Liver (tissue), 9 donors: ENCODE measurements around the gene DCXR. TPM values are rescaled to one million over a fixed set of nuclear protein-coding genes. Genes with fewer than 3 reads are reported as not detected.

Experiments used
- DNase-seq: peaks from one replicate; pipeline ENCODE4 v3.0.0-alpha.2; 2017; ENCODE audit warnings: low spot score
- H3K27ac ChIP-seq, 2 donors: one replicate each; pipeline ENCODE4 v1.7.0; 2013; ENCODE audit warnings: inconsistent platforms in 2 of 2, low read length in 2 of 2, control low read depth in 1 of 2, low read depth in 1 of 2, mild to moderate bottlenecking in 1 of 2
- H3K27me3 ChIP-seq, 4 donors: one replicate each; pipeline versions ENCODE4 v1.6.1 to v1.7.0; 2013; ENCODE audit warnings: low read length in 3 of 4, inconsistent platforms in 1 of 4, mild to moderate bottlenecking in 1 of 4, moderate library complexity in 1 of 4; ENCODE audit not compliant: control insufficient read depth in 4 of 4, insufficient read depth in 4 of 4
- H3K36me3 ChIP-seq, 4 donors: one replicate each; pipeline versions ENCODE4 v1.6.1 to v1.7.0; 2013; ENCODE audit warnings: low read length in 3 of 4, mild to moderate bottlenecking in 3 of 4, low read depth in 1 of 4, moderate library complexity in 1 of 4; ENCODE audit not compliant: control insufficient read depth in 4 of 4, insufficient read depth in 3 of 4
- H3K4me1 ChIP-seq, 4 donors: one replicate each; pipeline versions ENCODE4 v1.6.1 to v1.7.0; 2013; ENCODE audit warnings: low read length in 3 of 4, mild to moderate bottlenecking in 3 of 4, moderate library complexity in 1 of 4; ENCODE audit not compliant: control insufficient read depth in 4 of 4, insufficient read depth in 4 of 4
- H3K4me3 ChIP-seq, 3 donors: one replicate each; pipeline versions ENCODE4 v1.6.1 to v1.7.0; 2013; ENCODE audit warnings: low read length in 3 of 3, control low read depth in 1 of 3, low read depth in 1 of 3, mild to moderate bottlenecking in 1 of 3
- H3K9ac ChIP-seq, 2 donors: one replicate each; pipeline ENCODE4 v1.7.0; 2013; ENCODE audit warnings: low read length in 2 of 2, mild to moderate bottlenecking in 2 of 2, moderate library complexity in 2 of 2, control low read depth in 1 of 2, low read depth in 1 of 2
- H3K9me3 ChIP-seq, 4 donors: one replicate each; pipeline versions ENCODE4 v1.6.1 to v1.7.0; 2013; ENCODE audit warnings: low read length in 3 of 4; ENCODE audit not compliant: control insufficient read depth in 4 of 4
- EGR1 ChIP-seq, 2 donors: IDR thresholded peaks; 2 replicates each; pipeline ENCODE4 v1.6.1; 2016 to 2018; ENCODE audit warnings: antibody characterized with exemption in 2 of 2, low read depth in 2 of 2
- FOXA1 ChIP-seq: IDR thresholded peaks from 2 replicates; pipeline ENCODE4 v1.6.1; 2016; ENCODE audit warnings: antibody characterized with exemption
- FOXA2 ChIP-seq: IDR thresholded peaks from 2 replicates; pipeline ENCODE4 v1.6.1; 2016; ENCODE audit warnings: antibody characterized with exemption
- GABPA ChIP-seq, 2 donors: IDR thresholded peaks in 1 of 2; conservative IDR thresholded peaks in 1 of 2; 2 replicates each; pipeline ENCODE4 v1.6.1; 2016; ENCODE audit warnings: antibody characterized with exemption in 2 of 2, mild to moderate bottlenecking in 1 of 2, moderate library complexity in 1 of 2
- HNF4A ChIP-seq, 2 donors: conservative IDR thresholded peaks; 2 replicates each; pipeline ENCODE4 v1.6.1; 2016; ENCODE audit warnings: antibody characterized with exemption in 2 of 2, mild to moderate bottlenecking in 2 of 2
- HNF4G ChIP-seq: IDR thresholded peaks from 2 replicates; pipeline ENCODE4 v1.6.1; 2016; ENCODE audit warnings: antibody characterized with exemption
- JUND ChIP-seq, 2 donors: IDR thresholded peaks; 2 replicates each; pipeline ENCODE4 v1.6.1; 2016; ENCODE audit warnings: antibody characterized with exemption in 2 of 2
- NR2F2 ChIP-seq: IDR thresholded peaks from 2 replicates; pipeline ENCODE4 v1.6.1; 2016; ENCODE audit warnings: antibody characterized with exemption
- RAD21 ChIP-seq, 2 donors: IDR thresholded peaks; 2 replicates each; pipeline ENCODE4 v1.6.1; 2016; ENCODE audit warnings: antibody characterized with exemption in 2 of 2, mild to moderate bottlenecking in 2 of 2
- RXRA ChIP-seq, 2 donors: IDR thresholded peaks; 2 replicates each; pipeline ENCODE4 v1.6.1; 2017 to 2018; ENCODE audit warnings: antibody characterized with exemption in 2 of 2, mild to moderate bottlenecking in 1 of 2
- SP1 ChIP-seq: IDR thresholded peaks from 2 replicates; pipeline ENCODE4 v1.6.1; 2018; ENCODE audit warnings: antibody characterized with exemption, mild to moderate bottlenecking
- TAF1 ChIP-seq: conservative IDR thresholded peaks from 2 replicates; pipeline ENCODE4 v1.6.1; 2016; ENCODE audit warnings: antibody characterized with exemption, mild to moderate bottlenecking
- YY1 ChIP-seq: IDR thresholded peaks from 2 replicates; pipeline ENCODE4 v1.6.1; 2016; ENCODE audit warnings: antibody characterized with exemption, mild to moderate bottlenecking
- WGBS: extraction: QIAGEN DNeasy Blood & Tissue Kit; methylation state at CpG from one replicate; pipeline ENCODE4 v1.1.7; 2013; 5-methylcytosine and 5-hydroxymethylcytosine counted together
- polyA plus RNA-seq, 2 donors: library from polyadenylated mRNA; stranded (reverse) in 1 of 2; unstranded in 1 of 2; fragments of 200-250 nt in 1 of 2; fragments of >200 nt in 1 of 2; fragmentation: Nextera tagmentation in 1 of 2; extraction: Ambion mirVana in 1 of 2; gene quantifications; one replicate each; pipeline versions ENCODE4 v1.2.1 to v1.2.3, GENCODE V29; 2013 to 2015
- total RNA-seq, 2 donors: library from RNA; depleted of rRNA; stranded (reverse); fragments of >200 nt; gene quantifications; one replicate each; pipeline ENCODE4 v1.2.3, GENCODE V29; 2014
- TF ChIP-seq, protein P1 (sequence below): IDR thresholded peaks from 2 replicates; pipeline ENCODE4 v1.6.1; 2016; ENCODE audit warnings: antibody characterized with exemption
- TF ChIP-seq, protein P2 (sequence below): IDR thresholded peaks from 2 replicates; pipeline ENCODE4 v1.6.1; 2016; ENCODE audit warnings: antibody characterized with exemption, mild to moderate bottlenecking
- TF ChIP-seq, protein P3 (sequence below): IDR thresholded peaks from 2 replicates; pipeline ENCODE4 v1.6.1; 2016; ENCODE audit warnings: antibody characterized with exemption
- TF ChIP-seq, protein P4 (sequence below): fragments of 150-350 bp; IDR thresholded peaks from 2 replicates; pipeline ENCODE4 v1.5.1; 2017; ENCODE audit warnings: improper control_type of control experiment, low read depth, low read length; ENCODE audit not compliant: missing input control
- TF ChIP-seq, protein P5 (sequence below): IDR thresholded peaks from 2 replicates; pipeline ENCODE4 v1.6.1; 2016; ENCODE audit warnings: antibody characterized with exemption
- donor health status: healthy.
- donor health status: healthy.
- donor health status: healthy.
- donor health status: healthy.
- donor health status: healthy.

The DCXR gene
- total and polyA plus RNA-seq, 4 donors: 58.6 to 1,190 (median 585) TPM

DNA sequence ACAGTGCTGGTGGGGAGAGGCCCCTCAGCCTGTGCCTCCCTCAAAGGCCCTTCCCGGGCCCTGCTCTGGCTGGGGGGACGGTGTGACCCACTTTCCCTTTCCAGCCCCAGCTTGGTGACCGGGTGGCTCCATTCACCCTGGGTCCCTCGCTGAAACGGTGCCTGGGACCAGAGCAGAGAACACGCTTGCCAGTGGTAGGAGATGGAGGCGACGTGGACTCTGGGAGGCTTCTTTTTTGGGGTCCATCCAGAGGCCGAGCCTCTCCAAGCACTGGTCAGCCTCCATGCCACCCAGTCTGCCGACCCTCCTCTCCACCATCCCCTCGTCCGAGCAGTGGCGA is 22.6 kb downstream of the DCXR start:
- Histone ChIP-seq H3K27me3 (no peaks in the 10 kb centered on the region), H3K4me1 (peaks cover 0 to 8% (median 1%) of the 10 kb centered on the region in 4 donors), H3K36me3 (peaks cover 0 to 7% (median 3%) of the 10 kb centered on the region in 4 donors), H3K4me3 (no peak overlapping the region), H3K9ac (no peak overlapping the region), H3K27ac (no peak overlapping the region), H3K9me3 (no peaks in the 10 kb centered on the region)
- TF ChIP-seq, protein P1, sequence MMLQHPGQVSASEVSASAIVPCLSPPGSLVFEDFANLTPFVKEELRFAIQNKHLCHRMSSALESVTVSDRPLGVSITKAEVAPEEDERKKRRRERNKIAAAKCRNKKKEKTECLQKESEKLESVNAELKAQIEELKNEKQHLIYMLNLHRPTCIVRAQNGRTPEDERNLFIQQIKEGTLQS: no peak
- no peak for TF ChIP-seq FOXA2
- no peak for TF ChIP-seq RXRA (IDR thresholded peaks at IDR 0.05)
- no peak for TF ChIP-seq FOXA1
- TF ChIP-seq JUND (IDR thresholded peaks at IDR 0.05): no peak
- no peak for TF ChIP-seq EGR1 (IDR thresholded peaks at IDR 0.05; ENCODE audit: low read depth in 2 of 2)
- TF ChIP-seq YY1: no peak
- TF ChIP-seq NR2F2: no peak
- TF ChIP-seq SP1: no peak
- no peak for TF ChIP-seq TAF1
- TF ChIP-seq, protein P2, sequence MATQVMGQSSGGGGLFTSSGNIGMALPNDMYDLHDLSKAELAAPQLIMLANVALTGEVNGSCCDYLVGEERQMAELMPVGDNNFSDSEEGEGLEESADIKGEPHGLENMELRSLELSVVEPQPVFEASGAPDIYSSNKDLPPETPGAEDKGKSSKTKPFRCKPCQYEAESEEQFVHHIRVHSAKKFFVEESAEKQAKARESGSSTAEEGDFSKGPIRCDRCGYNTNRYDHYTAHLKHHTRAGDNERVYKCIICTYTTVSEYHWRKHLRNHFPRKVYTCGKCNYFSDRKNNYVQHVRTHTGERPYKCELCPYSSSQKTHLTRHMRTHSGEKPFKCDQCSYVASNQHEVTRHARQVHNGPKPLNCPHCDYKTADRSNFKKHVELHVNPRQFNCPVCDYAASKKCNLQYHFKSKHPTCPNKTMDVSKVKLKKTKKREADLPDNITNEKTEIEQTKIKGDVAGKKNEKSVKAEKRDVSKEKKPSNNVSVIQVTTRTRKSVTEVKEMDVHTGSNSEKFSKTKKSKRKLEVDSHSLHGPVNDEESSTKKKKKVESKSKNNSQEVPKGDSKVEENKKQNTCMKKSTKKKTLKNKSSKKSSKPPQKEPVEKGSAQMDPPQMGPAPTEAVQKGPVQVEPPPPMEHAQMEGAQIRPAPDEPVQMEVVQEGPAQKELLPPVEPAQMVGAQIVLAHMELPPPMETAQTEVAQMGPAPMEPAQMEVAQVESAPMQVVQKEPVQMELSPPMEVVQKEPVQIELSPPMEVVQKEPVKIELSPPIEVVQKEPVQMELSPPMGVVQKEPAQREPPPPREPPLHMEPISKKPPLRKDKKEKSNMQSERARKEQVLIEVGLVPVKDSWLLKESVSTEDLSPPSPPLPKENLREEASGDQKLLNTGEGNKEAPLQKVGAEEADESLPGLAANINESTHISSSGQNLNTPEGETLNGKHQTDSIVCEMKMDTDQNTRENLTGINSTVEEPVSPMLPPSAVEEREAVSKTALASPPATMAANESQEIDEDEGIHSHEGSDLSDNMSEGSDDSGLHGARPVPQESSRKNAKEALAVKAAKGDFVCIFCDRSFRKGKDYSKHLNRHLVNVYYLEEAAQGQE: no peak
- TF ChIP-seq, protein P3, sequence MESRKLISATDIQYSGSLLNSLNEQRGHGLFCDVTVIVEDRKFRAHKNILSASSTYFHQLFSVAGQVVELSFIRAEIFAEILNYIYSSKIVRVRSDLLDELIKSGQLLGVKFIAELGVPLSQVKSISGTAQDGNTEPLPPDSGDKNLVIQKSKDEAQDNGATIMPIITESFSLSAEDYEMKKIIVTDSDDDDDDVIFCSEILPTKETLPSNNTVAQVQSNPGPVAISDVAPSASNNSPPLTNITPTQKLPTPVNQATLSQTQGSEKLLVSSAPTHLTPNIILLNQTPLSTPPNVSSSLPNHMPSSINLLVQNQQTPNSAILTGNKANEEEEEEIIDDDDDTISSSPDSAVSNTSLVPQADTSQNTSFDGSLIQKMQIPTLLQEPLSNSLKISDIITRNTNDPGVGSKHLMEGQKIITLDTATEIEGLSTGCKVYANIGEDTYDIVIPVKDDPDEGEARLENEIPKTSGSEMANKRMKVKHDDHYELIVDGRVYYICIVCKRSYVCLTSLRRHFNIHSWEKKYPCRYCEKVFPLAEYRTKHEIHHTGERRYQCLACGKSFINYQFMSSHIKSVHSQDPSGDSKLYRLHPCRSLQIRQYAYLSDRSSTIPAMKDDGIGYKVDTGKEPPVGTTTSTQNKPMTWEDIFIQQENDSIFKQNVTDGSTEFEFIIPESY: no peak
- TF ChIP-seq, protein P4, sequence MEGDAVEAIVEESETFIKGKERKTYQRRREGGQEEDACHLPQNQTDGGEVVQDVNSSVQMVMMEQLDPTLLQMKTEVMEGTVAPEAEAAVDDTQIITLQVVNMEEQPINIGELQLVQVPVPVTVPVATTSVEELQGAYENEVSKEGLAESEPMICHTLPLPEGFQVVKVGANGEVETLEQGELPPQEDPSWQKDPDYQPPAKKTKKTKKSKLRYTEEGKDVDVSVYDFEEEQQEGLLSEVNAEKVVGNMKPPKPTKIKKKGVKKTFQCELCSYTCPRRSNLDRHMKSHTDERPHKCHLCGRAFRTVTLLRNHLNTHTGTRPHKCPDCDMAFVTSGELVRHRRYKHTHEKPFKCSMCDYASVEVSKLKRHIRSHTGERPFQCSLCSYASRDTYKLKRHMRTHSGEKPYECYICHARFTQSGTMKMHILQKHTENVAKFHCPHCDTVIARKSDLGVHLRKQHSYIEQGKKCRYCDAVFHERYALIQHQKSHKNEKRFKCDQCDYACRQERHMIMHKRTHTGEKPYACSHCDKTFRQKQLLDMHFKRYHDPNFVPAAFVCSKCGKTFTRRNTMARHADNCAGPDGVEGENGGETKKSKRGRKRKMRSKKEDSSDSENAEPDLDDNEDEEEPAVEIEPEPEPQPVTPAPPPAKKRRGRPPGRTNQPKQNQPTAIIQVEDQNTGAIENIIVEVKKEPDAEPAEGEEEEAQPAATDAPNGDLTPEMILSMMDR: no peak
- TF ChIP-seq HNF4G: no peak
- TF ChIP-seq GABPA (IDR thresholded peaks at IDR 0.05 in 1 of 2, conservative IDR thresholded peaks at IDR 0.05 in 1 of 2): no peak
- TF ChIP-seq, protein P5, sequence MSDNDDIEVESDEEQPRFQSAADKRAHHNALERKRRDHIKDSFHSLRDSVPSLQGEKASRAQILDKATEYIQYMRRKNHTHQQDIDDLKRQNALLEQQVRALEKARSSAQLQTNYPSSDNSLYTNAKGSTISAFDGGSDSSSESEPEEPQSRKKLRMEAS: no peak
- TF ChIP-seq HNF4A (conservative IDR thresholded peaks at IDR 0.05): no peak
- 91% methylated on average over 13 of the region's 13 CpGs for WGBS
- no peak for DNase-seq

DNA sequence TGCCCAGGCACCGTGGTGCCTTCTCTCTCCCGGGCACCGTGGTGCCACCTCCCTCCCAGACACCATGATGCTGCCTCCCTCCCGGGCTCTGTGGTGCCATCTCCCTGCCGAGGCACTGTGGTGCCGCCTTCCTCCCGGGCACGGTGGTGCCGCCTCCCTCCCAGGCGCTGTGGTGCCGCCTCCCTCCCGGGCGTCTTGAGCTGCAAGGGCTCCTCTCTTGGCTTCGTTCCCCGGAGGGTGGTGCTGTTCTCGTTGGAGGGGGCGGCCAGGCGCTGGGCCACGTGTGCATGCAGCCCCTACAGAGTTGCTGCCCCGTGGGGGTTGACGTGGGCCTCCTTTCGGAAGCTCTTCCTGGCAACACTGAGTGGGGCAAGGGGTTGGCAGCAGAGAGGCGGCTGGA is 23.1 kb downstream of the DCXR start:
- WGBS: 76% methylated on average over 23 of the region's 23 CpGs
- Histone ChIP-seq H3K4me3 (no peak overlapping the region), H3K27ac (no peak overlapping the region), H3K27me3 (no peaks in the 10 kb centered on the region), H3K4me1 (peaks cover 0 to 5% (median 0%) of the 10 kb centered on the region in 4 donors), H3K36me3 (peaks cover 0 to 7% (median 3%) of the 10 kb centered on the region in 4 donors), H3K9me3 (no peaks in the 10 kb centered on the region), H3K9ac (no peak overlapping the region)
- TF ChIP-seq, protein P2: no peak
- TF ChIP-seq, protein P3: no peak
- TF ChIP-seq HNF4G: no peak
- no peak for TF ChIP-seq HNF4A (conservative IDR thresholded peaks at IDR 0.05)
- TF ChIP-seq FOXA2: no peak
- TF ChIP-seq GABPA (IDR thresholded peaks at IDR 0.05 in 1 of 2, conservative IDR thresholded peaks at IDR 0.05 in 1 of 2): no peak
- TF ChIP-seq, protein P1: no peak
- TF ChIP-seq SP1: no peak
- TF ChIP-seq RAD21 (IDR thresholded peaks at IDR 0.05): no peak
- no peak for TF ChIP-seq TAF1
- TF ChIP-seq YY1: no peak
- TF ChIP-seq RXRA (IDR thresholded peaks at IDR 0.05): no peak
- DNase-seq: no peak
